T-helper 1 cell treated with Interleukin-12 subunit alpha and Interleukin-12 subunit beta and Interleukin-4 antibody, amounts not matched to agents 30 ng/mL and 1 ng/mL, for 36 hours (primary cell): Measurements from ENCODE around the gene GC. TPM values are rescaled to one million over a fixed set of nuclear protein-coding genes. Genes with fewer than 3 reads are reported as not detected.
"Not testable (repeated sequence)": the region's sequence is repeated elsewhere in the genome, so short reads cannot be mapped to it uniquely, and the experiment has no call there.

Experiments used
- intact Hi-C: fragments of 100-400 bp; cut with micrococcal nuclease; formaldehyde crosslinking; loops from one replicate; pipeline ENCODE4 v1.15.1; 2024
- total RNA-seq: library from RNA; stranded (reverse); gene quantifications from 2 replicates; pipeline ENCODE4 v1.2.3, GENCODE V29; 2022

GC gene
- total RNA-seq, 1 donor from 2014 or later = not detected

GRCh38 chr4:71768123-71768522 lies 15.8 kb downstream of the GC start:
- intact Hi-C loops = no loop called here

- intact Hi-C loops = no loop called here
Measured at GRCh38 chr4:71765821-71766383, 18.0 kb downstream of the GC start.

GRCh38 chr4:71765350-71765749 lies 18.5 kb downstream of the GC start:
- intact Hi-C loops = no loop called here

- intact Hi-C loops = no loop called here
Measured at GRCh38 chr4:71752383-71753042, 31.4 kb downstream of the GC start.

- intact Hi-C loops = no loop called here
Measured at GRCh38 chr4:71749008-71749594, 34.8 kb downstream of the GC start.

GRCh38 chr4:71746379-71746778 lies 37.5 kb downstream of the GC start:
- intact Hi-C loops = no loop called here

- intact Hi-C loops = not testable (repeated sequence)
Measured at GRCh38 chr4:71738782-71739181, 45.1 kb downstream of the GC start.

GRCh38 chr4:71732706-71733105 lies 51.2 kb downstream of the GC start:
- intact Hi-C loops = no loop called here

GRCh38 chr4:71732066-71732465 lies 51.8 kb downstream of the GC start:
- intact Hi-C loops = no loop called here

- intact Hi-C loops = no loop called here
Measured at GRCh38 chr4:71729856-71730255, 54.0 kb downstream of the GC start.

GRCh38 chr4:71713611-71714203 lies 70.2 kb downstream of the GC start:
- intact Hi-C loops = loop anchor here (1.0 to 5.0 kb wide), 4 partner anchors 441 to 1112 kb away; no protein-coding TSS in a partner anchor

GRCh38 chr4:71711985-71712348 lies 71.9 kb downstream of the GC start:
- intact Hi-C loops = loop anchor here (5.0 kb wide), 1 partner anchor 440 kb away; no protein-coding TSS in a partner anchor

- intact Hi-C loops = loop anchor here (5.0 kb wide), 1 partner anchor 439 kb away; no protein-coding TSS in a partner anchor
Measured at GRCh38 chr4:71711044-71711984, 72.6 kb downstream of the GC start.

GRCh38 chr4:71709961-71710360 lies 73.9 kb downstream of the GC start:
- intact Hi-C loops = loop anchor here (5.0 kb wide), 1 partner anchor 438 kb away; no protein-coding TSS in a partner anchor

GRCh38 chr4:71698141-71698540 lies 85.7 kb downstream of the GC start:
- intact Hi-C loops = no loop called here

GRCh38 chr4:71697031-71697430 lies 86.8 kb downstream of the GC start:
- intact Hi-C loops = no loop called here

GRCh38 chr4:71694961-71695360 lies 88.9 kb downstream of the GC start:
- intact Hi-C loops = no loop called here

- intact Hi-C loops = no loop called here
Measured at GRCh38 chr4:71692963-71693362, 90.9 kb downstream of the GC start.

- intact Hi-C loops = no loop called here
Measured at GRCh38 chr4:71692198-71692597, 91.7 kb downstream of the GC start.
